GM06990 (cell line): ENCODE results near the gene EZH2.

Experiments used
- DNase-seq: peaks from one replicate; pipeline ENCODE4 v3.0.0-alpha.2; 2011; ENCODE audit not compliant: insufficient read length; ENCODE audit errors: extremely low read depth
- H3K27me3 ChIP-seq: replicated peaks from 2 replicates; pipeline ENCODE4 v1.6.0; 2011; ENCODE audit warnings: low read length; ENCODE audit not compliant: control insufficient read depth, insufficient read depth
- H3K36me3 ChIP-seq: 2 replicates; pipeline ENCODE4 v1.5.1; 2011; ENCODE audit warnings: low read length; ENCODE audit not compliant: control insufficient read depth, insufficient read depth
- H3K4me3 ChIP-seq: replicated peaks from 2 replicates; pipeline ENCODE4 v1.5.1; 2011; ENCODE audit warnings: low read depth, mild to moderate bottlenecking, control low read depth, low read length
- CTCF ChIP-seq: IDR thresholded peaks from 2 replicates; pipeline ENCODE4 v1.5.1; 2011; ENCODE audit warnings: low read length, control low read depth, mild to moderate bottlenecking, inconsistent platforms; ENCODE audit not compliant: insufficient read depth, poor library complexity, severe bottlenecking

The EZH2 gene

GRCh38 chr7:148783801-148784527 lies 100.1 kb downstream of the EZH2 start:
- no peak for DNase-seq
- H3K36me3 ChIP-seq = peaks cover 17% of the 10 kb centered on the region
- no peak for TF ChIP-seq CTCF
- no peaks in the 10 kb centered on the region for H3K27me3 ChIP-seq
- no peak overlapping the region for H3K4me3 ChIP-seq

DNA sequence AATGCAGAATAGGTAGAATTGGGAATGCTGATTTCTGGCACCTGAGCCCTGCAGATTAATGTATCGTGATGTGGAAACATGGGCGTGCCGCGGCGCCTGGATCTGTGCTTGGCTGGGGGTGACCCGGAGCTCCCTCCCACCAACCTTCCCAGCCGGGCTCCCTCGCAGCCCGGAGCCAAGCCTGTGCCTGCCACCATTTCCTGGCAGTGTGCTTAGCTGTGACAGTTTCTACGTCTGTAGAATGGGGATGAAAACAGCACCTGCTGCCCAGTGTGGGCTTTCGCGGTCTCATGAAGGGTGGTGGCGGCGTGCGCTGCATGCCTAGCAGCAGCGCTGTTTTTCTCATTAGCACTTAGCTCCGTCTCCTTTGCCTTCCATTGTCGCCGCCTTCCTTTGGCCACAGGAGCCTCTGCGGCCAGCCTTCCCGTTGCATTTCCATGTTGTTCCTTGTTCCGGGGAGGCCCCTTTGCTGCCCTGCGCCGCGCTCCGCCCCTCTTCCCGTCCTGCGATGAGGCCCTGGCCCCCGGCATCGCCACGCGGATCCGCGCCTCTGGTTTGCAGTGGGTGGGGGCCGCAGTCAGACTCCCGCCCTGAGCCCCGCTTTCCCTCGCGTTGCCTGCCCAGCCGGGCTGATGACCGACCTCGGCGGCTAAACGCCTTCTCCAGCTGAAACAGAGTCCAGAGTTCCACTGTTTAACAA lies 101.2 kb downstream of the EZH2 start:
- TF ChIP-seq CTCF = no peak
- no peak overlapping the region for H3K4me3 ChIP-seq
- no peaks in the 10 kb centered on the region for H3K27me3 ChIP-seq
- H3K36me3 ChIP-seq = peaks cover 13% of the 10 kb centered on the region
- DNase-seq = no peak

GRCh38 chr7:148774471-148774870 lies 109.6 kb downstream of the EZH2 start:
- no peak for TF ChIP-seq CTCF
- Histone ChIP-seq H3K27me3 (no peaks in the 10 kb centered on the region), H3K36me3 (peaks cover 9% of the 10 kb centered on the region), H3K4me3 (no peak overlapping the region)
- no peak for DNase-seq

GRCh38 chr7:148773334-148773733 lies 110.8 kb downstream of the EZH2 start:
- TF ChIP-seq CTCF = no peak
- DNase-seq = peak; percentile 26
- Histone ChIP-seq H3K4me3 (no peak overlapping the region), H3K36me3 (peaks cover 9% of the 10 kb centered on the region), H3K27me3 (no peaks in the 10 kb centered on the region)

- DNase-seq = no peak
- no peaks in the 10 kb centered on the region for H3K27me3 ChIP-seq
- peaks cover 9% of the 10 kb centered on the region for H3K36me3 ChIP-seq
- no peak for TF ChIP-seq CTCF
- no peak overlapping the region for H3K4me3 ChIP-seq
These were observed 111.6 kb downstream of the EZH2 start for GRCh38 chr7:148772297-148773089.
